Activated CD4-positive, alpha-beta T cell treated with anti-CD3 and anti-CD28 coated beads, Interleukin-2, amount 50 U/mL, for 4 hours (primary cell): ENCODE data around the gene DFFA.
"Not testable (repeated sequence)": the region's sequence is repeated elsewhere in the genome, so short reads cannot be mapped to it uniquely, and the experiment has no call there.

Experiments
- DNase-seq, 2 experiments: peaks; one replicate each; pipeline ENCODE4 v3.0.0-alpha.2; 2020

DFFA gene

DNA sequence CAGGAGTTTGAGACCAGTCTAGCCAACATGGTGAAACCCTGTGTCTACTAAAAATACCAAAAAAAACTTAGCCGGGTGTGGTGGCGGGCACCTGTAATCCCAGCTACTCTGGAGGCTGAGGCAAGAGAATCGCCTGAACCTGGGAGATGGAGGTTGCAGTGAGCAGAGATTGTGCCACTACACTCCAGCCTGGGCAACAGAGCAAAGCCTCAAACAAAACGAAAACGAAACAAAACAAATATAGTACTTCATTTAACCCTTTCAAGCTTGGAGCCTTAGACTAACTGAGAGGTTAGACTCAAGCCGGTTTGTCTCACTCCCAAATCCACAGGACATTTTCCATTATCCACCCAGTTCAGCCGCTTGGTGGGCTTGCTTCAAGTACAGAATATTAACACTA, 14.9 kb downstream of the DFFA start:
- not testable (repeated sequence) for DNase-seq

DNA sequence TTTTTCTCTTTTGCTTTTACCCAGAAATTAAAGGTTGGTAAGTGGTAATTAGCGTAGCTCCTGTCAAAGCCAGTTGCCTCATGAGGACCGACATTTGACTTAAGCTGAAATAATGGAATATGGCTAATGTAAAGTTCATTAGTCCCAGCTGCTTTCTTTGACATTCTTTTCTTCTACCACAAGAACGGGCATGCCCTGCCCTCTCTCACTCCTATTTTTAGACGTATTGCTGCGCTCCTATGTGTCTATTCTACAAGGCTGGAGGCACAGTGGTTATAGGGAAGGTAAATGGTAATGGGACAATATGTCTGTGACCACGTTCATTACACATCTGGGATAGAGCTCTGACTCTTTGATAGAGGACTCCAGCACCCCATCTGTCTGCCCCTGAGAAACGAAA, 15.7 kb downstream of the DFFA start:
- DNase-seq, result no peak

DNA sequence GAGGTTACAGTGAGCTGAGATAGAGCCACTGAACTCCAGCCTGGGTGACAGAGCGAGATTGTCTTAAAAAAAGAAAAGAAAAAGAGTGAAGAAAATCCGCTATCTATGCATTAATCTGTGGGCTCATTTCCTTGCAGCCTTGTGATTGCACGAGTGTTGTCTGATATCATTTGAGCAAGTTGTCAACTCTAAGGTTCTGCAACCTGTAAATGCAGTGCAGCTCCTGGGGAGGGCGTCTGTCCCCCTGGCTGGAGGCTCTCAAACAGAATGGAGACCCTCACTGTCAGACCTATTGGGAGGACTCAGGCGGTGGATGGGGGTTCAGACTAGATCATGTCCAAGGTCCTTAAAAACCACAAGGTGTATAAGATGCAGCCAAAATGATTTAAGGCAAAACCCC, 16.3 kb downstream of the DFFA start:
- no peak for DNase-seq

DNA sequence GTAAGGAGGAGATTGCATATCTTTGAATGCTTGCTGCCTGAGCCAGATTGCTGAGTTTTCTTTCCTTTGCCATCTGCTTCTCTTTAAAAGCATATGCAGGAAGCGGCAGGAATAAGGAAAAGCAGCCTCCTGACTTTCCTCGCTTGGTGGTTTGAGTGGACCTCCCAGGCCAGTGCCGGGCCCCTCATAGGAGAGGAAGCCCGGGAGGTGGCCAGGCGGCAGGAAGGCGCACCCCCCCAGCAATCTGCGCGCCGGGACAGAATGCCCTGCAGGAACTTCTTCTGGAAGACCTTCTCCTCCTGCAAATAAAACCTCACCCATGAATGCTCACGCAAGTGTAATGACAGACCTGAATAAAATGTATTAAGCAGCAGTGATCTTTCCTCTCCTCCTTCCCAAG, 21.0 kb downstream of the DFFA start:
- no peak for DNase-seq

- no peak for DNase-seq
These were observed 21.5 kb downstream of the DFFA start for GRCh38 chr1:10450836-10451235.

GRCh38 chr1:10450156-10450814, 22.0 kb downstream of the DFFA start:
- DNase-seq, result no peak

DNA sequence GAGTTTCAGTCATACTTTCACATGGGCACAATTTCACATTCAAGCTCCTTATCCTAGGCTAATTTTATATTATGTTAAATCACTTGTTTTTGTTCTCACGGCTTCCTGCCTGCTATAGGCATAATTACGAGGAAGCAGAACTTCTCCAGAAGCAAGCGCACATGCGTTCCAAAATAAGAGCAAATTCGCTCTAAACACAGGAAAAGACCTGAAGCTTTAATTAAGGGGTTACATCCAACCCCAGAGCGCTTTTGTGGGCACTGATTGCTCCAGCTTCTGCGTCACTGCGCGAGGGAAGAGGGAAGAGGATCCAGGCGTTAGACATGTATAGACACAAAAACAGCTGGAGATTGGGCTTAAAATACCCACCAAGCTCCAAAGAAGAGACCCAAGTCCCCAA, 22.6 kb downstream of the DFFA start, which contains the start of gene CORT:
TSS of gene CORT (plus strand) at position 281 of the 400 bp plus-strand sequence. CDS start 193 bp downstream, outside the sequence.
- DNase-seq, result no peak

DNA sequence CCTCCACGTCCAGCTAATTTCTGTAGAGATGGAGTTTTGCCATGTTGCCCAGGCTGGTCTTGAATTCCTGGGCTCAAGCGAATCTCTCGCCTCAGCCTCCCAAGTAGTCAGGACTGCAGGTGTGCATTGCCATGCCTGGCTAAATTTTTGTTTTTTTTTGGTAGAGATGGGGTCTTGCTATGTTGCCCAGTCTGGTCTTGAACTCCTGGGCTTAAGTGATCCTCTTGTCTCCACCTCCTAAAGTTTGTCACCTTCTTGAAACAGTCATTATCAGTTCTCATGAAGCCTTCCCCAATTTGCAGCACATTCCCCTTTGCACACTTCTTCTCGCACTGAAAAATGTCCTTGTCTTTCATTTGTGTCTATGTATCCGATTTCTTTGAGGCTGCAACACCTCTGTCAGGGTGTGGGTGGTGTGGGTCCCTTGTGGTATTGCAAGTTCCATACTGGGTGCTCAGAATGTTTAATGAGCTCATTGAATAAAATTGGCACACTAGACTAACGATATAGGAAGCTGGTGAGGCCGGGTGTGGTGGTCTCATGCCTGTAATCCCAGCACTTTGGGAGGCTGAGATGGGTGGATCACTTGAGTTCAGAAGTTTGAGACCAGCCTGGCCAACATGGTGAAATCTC, 25.4 kb downstream of the DFFA start:
- DNase-seq, result no peak

DNA sequence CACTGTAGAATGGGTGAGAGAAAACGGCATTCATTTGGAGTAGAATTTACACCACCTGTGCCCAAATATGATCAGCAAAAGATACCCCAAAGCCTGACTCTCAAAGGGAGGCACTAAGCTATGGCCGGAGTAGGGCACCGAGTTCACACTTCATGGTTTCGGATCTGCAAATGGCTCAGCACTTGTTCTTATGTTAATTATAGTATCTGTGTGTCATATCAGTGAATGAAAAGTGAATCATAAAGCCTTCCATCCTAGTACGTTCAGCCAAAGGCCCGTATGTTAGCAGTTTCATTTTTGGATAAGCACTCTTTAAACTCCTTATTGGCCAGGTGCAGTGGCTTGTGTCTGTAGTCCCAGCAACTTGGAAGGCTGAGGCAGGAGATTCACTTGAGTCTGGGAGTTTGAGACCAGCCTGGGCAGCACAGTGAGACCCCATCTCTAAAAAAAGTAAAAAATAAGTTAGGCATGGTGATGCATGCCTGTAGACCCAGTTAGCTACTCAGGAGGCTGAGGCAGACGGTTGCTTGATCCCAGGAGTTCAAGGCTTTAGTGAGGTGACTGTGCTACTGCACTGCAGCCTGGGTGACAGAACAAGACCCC, 27.4 kb downstream of the DFFA start:
- no peak for DNase-seq

- DNase-seq, result no peak
These were observed 28.1 kb downstream of the DFFA start for GRCh38 chr1:10444248-10444647.

DNA sequence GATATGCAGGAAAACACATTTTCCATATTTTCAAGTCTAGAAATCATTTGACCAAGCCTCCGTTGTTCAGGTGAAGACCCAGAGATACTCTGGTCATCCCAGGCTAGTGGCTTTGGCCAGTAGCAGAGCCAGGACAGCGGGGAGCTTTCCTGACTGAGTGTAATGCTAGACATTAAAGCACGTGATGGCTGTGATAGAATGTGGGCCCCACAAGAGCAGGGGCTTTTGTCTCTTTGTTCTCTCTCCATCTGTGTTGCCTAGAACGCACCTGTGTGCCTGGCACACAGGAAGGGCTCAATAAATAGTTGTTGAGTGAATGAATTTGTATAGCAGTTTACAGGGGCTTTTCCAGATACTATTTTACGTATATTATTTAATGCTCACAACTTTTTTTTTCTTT, 31.5 kb downstream of the DFFA start:
- DNase-seq, result no peak

- no peak for DNase-seq
These were observed 32.0 kb downstream of the DFFA start for GRCh38 chr1:10440305-10440704.

- no peak for DNase-seq
These were observed 33.6 kb downstream of the DFFA start for GRCh38 chr1:10438677-10439163.

DNA sequence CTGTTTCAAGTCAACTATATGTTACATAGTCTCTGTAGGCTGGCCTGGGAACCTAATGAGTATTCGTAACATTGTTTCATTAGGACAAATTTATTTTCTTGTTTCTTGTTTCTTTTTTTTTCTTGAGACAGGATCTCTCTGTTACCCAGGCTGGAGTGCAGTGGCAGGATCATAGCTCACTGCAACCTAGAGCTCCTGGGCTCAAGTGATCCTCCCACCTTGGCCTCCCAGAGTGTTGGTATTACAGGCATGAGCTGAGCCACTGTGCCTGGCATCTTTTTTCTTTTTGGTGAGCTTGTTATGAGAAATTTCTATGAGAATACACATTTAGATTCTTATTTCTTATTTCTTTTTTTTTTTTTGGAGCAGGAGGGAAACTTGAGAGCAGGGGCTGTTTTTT, 35.3 kb downstream of the DFFA start:
- DNase-seq, result no peak

- DNase-seq, result no peak
These were observed 37.7 kb downstream of the DFFA start for GRCh38 chr1:10434590-10434989.

- no peak for DNase-seq
These were observed 38.5 kb downstream of the DFFA start for GRCh38 chr1:10433790-10434189.

DNA sequence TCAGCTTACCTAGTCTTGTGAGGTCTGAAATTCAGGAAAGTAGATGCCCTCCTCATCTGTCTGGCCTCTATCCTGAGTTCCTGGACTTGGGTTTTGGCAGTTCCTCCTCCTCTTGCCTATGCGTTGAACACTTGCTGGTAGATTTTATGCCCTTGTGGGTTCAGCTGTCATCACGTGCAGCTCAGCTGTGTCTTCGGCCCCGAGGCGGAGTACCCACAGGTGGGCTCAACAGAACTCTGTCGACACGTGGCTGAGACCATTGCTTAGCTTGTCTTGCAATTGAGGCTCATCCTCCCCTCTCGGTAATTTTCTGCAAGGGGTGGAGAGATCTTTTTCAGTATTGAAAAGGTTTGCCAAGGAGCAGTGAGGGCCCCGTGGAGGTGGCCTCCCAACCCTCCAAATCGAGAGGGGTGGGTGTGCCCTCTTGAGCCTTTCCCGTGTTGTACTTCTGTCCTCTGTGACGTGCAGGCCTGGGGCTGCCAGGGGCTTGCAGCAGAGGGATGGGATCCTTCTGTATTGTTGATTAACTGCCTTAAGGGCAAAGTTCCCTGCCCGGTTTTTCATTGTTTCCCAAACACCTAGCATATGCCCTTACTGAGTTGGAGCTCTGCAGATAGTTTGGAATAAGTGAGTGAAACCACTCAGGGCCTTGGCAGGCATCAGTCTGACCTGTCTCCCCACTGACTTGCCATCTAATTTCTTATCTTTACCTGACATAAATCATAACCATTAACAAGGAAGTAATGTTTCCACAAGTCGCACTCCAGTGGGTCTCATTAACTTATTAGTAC, 39.2 kb downstream of the DFFA start:
- no peak for DNase-seq

DNA sequence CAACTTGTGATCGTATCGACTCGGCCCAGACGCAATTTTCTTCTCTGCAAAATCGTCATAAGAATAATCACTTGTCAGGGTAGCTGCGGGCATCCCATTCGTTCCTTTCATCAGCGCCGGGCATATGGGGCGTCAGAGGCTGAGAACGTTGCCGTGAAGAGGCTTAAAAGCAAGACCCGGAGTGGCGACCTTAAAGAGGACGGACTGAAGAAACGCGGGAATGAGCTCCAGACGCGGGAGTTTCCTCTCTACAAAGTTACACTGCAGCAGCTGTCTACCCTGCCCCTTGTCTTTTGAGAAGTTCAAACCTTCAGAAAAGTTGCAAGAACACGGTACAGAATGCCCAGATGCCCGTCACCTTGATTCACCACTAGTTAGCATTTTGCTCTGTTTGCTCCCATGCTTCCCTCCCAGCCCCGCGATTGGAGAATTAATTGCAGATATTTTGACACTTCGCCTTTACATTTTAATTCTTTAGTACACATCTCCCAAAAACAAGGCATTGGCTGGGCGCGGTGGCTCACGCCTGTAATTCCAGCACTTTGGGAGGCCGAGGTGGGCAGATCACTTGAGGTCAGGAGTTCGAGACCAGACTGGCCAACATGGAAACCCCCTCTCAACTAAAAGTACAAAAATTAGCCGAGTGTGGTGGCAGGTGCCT, 41.1 kb downstream of the DFFA start:
- DNase-seq, result peak in 1 of 2 experiments; percentile 4

- peak; percentile 79 to 82 for DNase-seq
These were observed 41.9 kb downstream of the DFFA start, which contains the start of gene CENPS for GRCh38 chr1:10430216-10431069. TSS of gene CENPS (plus strand) at chr1:10430433. CDS start at chr1:10430518, 85 bp downstream.

DNA sequence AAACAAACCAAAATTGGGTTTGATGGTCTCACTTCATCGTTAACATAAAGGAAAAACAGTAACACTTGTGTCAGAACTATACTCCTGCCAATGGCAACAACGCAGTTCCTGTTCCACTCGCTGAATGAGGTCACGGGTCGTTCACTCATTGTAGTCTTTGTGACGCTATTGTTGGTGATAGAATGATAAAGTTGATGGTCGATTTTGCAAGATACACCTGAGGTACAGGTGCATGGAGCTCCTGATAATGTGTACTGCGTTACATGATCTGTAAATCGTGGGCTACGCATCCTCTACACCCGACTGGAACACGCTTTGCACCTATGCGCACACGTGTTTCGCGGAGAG, 42.5 kb downstream of the DFFA start:
- no peak for DNase-seq

GRCh38 chr1:10428984-10429383, 43.3 kb downstream of the DFFA start:
- no peak for DNase-seq

DNA sequence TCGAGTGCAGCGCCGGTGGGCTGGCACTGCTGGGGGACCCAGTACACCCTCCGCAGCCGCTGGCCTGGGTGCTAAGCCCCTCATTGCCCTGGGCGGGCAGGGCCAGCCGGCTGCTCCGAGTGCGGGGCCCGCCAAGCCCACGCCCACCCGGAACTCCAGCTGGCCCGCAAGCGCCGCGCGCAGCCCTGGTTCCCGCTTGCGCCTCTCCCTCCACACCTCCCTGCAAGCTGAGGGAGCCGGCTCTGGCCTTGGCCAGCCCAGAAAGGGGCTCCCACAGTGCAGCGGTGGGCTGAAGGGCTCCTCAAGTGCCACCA, 45.8 kb downstream of the DFFA start:
- DNase-seq, result not testable (repeated sequence)
